Tibial nerve (tissue), 3 donors: ENCODE measurements around the gene C1orf159.

Experiments used
- POLR2A ChIP-seq, 2 donors: fragments of 450-650 bp; IDR thresholded peaks; one replicate each; pipeline ENCODE4 v1.6.1; 2017; ENCODE audit warnings: antibody characterized with exemption in 2 of 2, mild to moderate bottlenecking in 2 of 2, moderate library complexity in 2 of 2
- TF ChIP-seq, protein P1 (sequence below), 5 experiments: fragments of 200-600 bp in 3 of 5; fragments of 450-650 bp in 2 of 5; sonication (generic) in 3 of 5; IDR thresholded peaks; one replicate each; pipeline ENCODE4 v1.5.1; 2016 to 2019; ENCODE audit warnings: antibody characterized with exemption in 5 of 5, mild to moderate bottlenecking in 3 of 5, moderate library complexity in 2 of 5

DNA sequence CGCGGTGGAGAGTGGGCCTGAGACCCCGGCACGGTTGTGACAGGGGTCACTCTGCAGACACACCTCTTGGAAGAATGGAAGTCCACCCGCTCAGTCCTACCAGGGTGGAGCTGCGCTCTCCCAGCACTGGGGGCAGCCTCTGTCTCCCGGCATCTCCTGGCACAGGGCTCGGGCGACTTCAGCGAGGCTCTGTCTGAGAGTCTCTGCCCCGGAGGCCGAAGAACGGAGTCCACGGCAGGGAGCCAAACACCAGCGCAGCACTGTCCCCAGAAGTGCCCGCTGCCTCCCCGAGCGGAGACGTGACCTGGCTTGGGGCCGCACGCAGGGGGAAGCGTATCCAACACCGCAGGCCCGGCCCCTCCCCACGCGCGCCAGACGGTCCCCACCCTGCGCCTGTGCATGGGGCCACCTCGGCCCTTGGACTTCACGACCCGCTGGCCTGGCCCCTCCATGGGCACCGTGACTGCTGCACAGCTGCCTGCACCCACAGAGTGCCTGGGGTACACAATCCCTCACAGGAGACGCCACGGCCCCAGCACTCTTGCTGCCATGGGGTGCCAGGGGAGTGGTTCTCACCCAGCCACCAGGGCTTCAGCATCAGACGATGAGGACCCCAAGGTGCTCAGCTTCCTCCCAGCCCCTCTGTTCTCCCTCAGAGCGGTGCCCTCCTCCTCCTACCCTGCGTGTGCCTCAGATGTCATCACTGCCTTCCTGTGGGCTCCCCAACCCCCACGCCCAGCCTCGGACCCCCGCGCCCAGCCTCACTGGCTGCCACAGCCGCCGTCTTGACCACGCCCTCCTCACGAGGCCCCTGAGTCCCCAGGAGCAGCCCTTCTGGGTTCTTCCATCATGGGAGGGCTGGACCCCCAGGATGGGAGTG is 26.8 kb downstream of the C1orf159 start:
- TF ChIP-seq, protein P1, sequence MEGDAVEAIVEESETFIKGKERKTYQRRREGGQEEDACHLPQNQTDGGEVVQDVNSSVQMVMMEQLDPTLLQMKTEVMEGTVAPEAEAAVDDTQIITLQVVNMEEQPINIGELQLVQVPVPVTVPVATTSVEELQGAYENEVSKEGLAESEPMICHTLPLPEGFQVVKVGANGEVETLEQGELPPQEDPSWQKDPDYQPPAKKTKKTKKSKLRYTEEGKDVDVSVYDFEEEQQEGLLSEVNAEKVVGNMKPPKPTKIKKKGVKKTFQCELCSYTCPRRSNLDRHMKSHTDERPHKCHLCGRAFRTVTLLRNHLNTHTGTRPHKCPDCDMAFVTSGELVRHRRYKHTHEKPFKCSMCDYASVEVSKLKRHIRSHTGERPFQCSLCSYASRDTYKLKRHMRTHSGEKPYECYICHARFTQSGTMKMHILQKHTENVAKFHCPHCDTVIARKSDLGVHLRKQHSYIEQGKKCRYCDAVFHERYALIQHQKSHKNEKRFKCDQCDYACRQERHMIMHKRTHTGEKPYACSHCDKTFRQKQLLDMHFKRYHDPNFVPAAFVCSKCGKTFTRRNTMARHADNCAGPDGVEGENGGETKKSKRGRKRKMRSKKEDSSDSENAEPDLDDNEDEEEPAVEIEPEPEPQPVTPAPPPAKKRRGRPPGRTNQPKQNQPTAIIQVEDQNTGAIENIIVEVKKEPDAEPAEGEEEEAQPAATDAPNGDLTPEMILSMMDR (IDR thresholded peaks at IDR 0.05) = no peak
- TF ChIP-seq POLR2A (IDR thresholded peaks at IDR 0.05) = no peak
